Motor neuron (in vitro differentiated cells): ENCODE measurements around the gene RNF103. TPM values are rescaled to one million over a fixed set of nuclear protein-coding genes. Genes with fewer than 3 reads are reported as not detected.

Source experiments
- ATAC-seq, 8 experiments: fragments of 200-7000 bp; cut with Tn5 transposase; replicated peaks in 6 of 8; 2 replicates each; pipeline ENCODE4 v1.8.0; 2021; ENCODE audit warnings: mild to moderate bottlenecking in 8 of 8, moderate library complexity in 8 of 8
- H3K27ac ChIP-seq, 2 donors: fragments of 250-450 bp; sonication (Bioruptor Pico); 2 replicates each; pipeline ENCODE4 v1.9.0; 2021; ENCODE audit warnings: antibody characterized with exemption in 2 of 2, mild to moderate bottlenecking in 2 of 2, moderate library complexity in 1 of 2
- H3K4me1 ChIP-seq, 2 donors: fragments of 250-450 bp; sonication (Bioruptor Pico); replicated peaks in 1 of 2; 2 replicates each; pipeline ENCODE4 v1.6.1; 2021; ENCODE audit warnings: antibody characterized with exemption in 2 of 2, mild to moderate bottlenecking in 2 of 2, moderate library complexity in 1 of 2
- H3K4me3 ChIP-seq, 5 donors: fragments of 250-450 bp; sonication (Bioruptor Pico); 2 replicates each; pipeline ENCODE4 v1.9.0; 2021; ENCODE audit warnings: antibody characterized with exemption in 5 of 5, mild to moderate bottlenecking in 5 of 5, moderate library complexity in 4 of 5
- WGBS, 10 experiments: fragments of 450-650 bp; shearing (Covaris generic); methylation state at CpG; one replicate each; pipeline ENCODE4 v1.0.0; 2022; 5-methylcytosine and 5-hydroxymethylcytosine counted together
- in situ Hi-C, 9 experiments: fragments of 400-800 bp; cut with MboI; loops; one replicate each; pipeline ENCODE4 v1.15.0; 2021; ENCODE audit warnings: low sequenced_read_pairs in 9 of 9, low pct_unique_long_range_greater_than_20kb in 2 of 9; ENCODE audit not compliant: unreplicated experiment in 9 of 9
- total RNA-seq, 8 experiments: library from RNA; unstranded; fragments of 300-600 nt; gene quantifications; 2 replicates each; pipeline versions ENCODE4 v1.2.3 to v1.2.4, GENCODE V29; 2022

RNF103 gene
- total RNA-seq, 8 experiments from 2014 or later: 13.5 to 36.2 (median 20.3) TPM

GRCh38 chr2:86638712-86639111 lies 15.0 kb upstream of the RNF103 start:
- Histone ChIP-seq H3K27ac (no peak overlapping the region), H3K4me3 (no peak overlapping the region), H3K4me1 (no peaks in the 10 kb centered on the region)
- no peak for ATAC-seq
- WGBS, 10 experiments: 20 to 100% (median 67%) methylated on average over 1 of the region's 1 CpG; no CpG with 5 or more reads in 1 of the 10 experiments
- in situ Hi-C loops: no loop called here

DNA sequence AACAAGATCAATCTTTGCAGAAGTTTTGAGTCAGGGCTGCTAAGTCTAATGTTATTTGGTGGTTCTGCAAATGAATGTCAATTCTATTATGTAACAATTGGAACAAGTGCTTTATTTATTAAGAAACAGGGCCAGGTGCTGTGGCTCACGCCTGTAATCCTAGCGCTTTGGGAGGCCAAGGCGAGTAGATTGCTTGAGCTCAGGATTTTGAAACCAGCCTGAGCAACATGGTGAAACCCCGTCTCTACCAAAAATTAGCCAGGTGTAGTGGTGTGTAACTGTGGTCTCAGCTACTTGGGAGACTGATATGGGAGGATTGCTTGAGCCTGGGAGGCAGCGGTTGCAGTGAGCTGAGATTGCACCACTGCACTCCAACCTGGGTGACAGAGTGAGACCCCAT lies 13.2 kb upstream of the RNF103 start:
- in situ Hi-C loops: no loop called here
- no peak for ATAC-seq
- Histone ChIP-seq H3K4me3 (no peak overlapping the region), H3K4me1 (no peaks in the 10 kb centered on the region), H3K27ac (no peak overlapping the region)
- WGBS, 10 experiments: 34 to 100% (median 89%) methylated on average over 1 to 4 of the region's 5 CpGs; no CpG with 5 or more reads in 2 of the 10 experiments

DNA sequence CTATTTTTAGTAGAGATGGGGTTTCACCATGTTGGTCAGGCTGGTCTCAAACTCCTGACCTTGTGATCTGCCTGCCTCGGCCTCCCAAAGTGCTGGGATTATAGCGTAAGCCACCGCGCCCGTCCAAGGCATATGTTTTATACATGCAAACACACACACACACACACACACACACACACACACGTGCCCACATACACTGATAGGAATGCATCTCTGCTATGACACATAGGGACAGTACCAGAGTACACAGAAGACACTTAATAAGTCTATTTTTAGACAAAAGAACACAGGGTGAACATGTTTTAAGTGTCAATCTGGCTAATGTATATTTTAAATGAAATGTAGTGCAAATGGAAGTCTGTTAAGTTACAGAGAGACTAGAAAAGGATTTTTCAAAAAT lies 10.7 kb upstream of the RNF103 start:
- WGBS, 10 experiments: 0 to 100% (median 60%) methylated on average over 1 to 5 of the region's 6 CpGs; no CpG with 5 or more reads in 5 of the 10 experiments
- ATAC-seq: no peak
- Histone ChIP-seq H3K27ac (no peak overlapping the region), H3K4me3 (no peak overlapping the region), H3K4me1 (no peaks in the 10 kb centered on the region)
- in situ Hi-C loops: no loop called here

DNA sequence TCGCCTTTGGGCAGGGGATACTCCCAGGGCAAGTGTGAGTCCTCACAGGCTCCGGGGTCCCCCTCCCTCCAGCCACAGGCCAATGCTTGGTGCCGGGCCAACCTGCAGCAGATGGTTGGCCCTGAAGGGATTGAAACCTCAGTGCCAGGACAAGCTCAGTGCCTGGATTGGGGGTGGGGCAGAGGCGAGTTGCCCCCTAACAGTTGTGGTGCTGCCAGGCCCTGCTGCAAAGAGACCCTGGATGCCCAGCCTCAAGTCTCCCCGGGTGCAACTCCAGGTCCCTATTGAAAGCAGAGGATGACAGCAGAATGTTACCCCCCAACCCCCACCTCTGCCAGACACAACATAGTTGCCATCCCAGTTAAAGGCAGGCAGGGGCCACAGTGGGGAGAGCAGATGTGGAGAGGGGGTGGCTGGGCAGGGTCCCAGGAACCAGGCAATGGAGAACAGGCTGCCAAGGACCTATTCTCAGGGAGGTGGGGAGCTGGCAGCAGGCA lies 9.5 kb upstream of the RNF103 start:
- H3K27ac ChIP-seq: no peak overlapping the region
- in situ Hi-C loops: no loop called here
- 33 to 100% (median 82%) methylated on average over 1 to 3 of the region's 5 CpGs; no CpG with 5 or more reads in 4 of the 10 experiments for WGBS, 10 experiments
- H3K4me1 ChIP-seq: no peaks in the 10 kb centered on the region
- ATAC-seq: peak in 2 of 8 experiments; percentile 33 to 49
- no peak overlapping the region for H3K4me3 ChIP-seq

DNA sequence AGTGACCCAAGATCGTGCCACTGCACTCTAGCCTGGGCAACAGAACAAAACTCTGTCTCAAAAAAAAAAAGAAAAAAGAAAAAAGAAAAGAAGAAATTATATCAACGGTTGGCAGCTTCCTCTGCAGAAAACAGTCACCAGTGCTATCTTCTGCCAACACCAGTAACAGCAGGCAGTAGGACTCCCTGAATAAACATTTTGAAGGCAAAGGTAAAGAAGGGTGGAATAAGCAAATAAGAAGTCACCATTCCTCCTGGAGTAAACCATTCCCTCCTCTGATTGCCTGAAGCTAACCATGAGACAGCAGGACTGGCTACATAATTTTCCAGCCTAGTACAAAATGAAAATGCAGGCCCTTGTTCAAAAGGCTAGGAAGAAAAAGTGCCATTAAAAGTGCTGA lies 9.0 kb upstream of the RNF103 start:
- Histone ChIP-seq H3K4me3 (no peak overlapping the region), H3K27ac (no peak overlapping the region), H3K4me1 (no peaks in the 10 kb centered on the region)
- WGBS, 10 experiments: 0 to 100% (median 52%) methylated on average over 1 to 2 of the region's 2 CpGs; no CpG with 5 or more reads in 2 of the 10 experiments
- in situ Hi-C loops: no loop called here
- peak in 4 of 8 experiments; percentile 26 to 87 (median 68) for ATAC-seq

GRCh38 chr2:86631846-86632485 lies 8.3 kb upstream of the RNF103 start:
- 69 to 100% (median 82%) methylated on average over 1 to 9 of the region's 10 CpGs; no CpG with 5 or more reads in 2 of the 10 experiments for WGBS, 10 experiments
- ATAC-seq: peak in 1 of 8 experiments; percentile 42
- no peak overlapping the region for H3K4me3 ChIP-seq
- no peaks in the 10 kb centered on the region for H3K4me1 ChIP-seq
- no peak overlapping the region for H3K27ac ChIP-seq
- in situ Hi-C loops: no loop called here

DNA sequence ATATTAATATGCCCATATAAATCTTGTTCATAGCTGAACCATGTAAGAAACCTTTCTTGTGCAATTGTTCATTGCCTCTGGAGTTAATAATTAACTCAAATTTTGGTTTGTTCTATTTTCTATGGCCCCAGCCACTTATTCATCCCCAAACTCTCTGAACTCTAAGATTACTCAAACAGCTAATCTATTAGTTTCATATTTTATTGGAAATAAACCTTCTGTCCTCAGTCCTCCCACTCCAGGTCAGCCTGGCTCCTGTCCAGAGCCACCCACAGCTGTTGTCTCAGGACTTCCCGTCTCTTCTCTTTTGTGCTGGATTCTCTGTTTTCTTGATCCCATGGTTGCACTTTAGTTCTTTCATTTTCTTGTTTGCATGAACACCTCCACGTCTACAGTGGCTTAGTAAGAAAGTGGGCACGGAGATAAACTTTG lies 4.4 kb upstream of the RNF103 start:
- H3K4me1 ChIP-seq: no peaks in the 10 kb centered on the region
- H3K4me3 ChIP-seq: no peak overlapping the region
- ATAC-seq: no peak
- in situ Hi-C loops: no loop called here
- no peak overlapping the region for H3K27ac ChIP-seq
- 13 to 83% (median 64%) methylated on average over 1 to 3 of the region's 3 CpGs; no CpG with 5 or more reads in 2 of the 10 experiments for WGBS, 10 experiments

GRCh38 chr2:86627550-86627949 lies 3.9 kb upstream of the RNF103 start:
- ATAC-seq: no peak
- H3K4me3 ChIP-seq: no peak overlapping the region
- in situ Hi-C loops: no loop called here
- H3K4me1 ChIP-seq: no peaks in the 10 kb centered on the region
- H3K27ac ChIP-seq: no peak overlapping the region
- 67 to 100% (median 100%) methylated on average over 1 to 3 of the region's 3 CpGs; no CpG with 5 or more reads in 4 of the 10 experiments for WGBS, 10 experiments

DNA sequence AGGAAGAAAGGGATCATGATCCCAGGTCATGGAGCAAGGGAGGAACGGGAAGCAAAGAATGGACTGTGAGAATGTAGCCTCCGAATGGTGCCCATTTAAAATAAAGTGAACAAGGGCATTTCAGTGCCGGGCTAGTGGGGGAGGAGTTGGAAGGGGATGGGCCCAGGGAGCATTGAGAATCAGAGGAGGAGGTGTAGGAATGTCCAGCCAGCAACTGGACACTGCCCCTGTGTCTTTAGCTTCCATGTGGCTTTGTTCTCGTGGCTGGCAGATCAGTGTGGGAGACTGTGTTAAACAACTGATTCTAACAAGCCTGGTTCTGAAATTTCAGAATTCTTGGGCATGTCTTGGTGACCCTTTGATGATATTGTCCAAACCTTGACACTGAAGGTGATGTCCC lies 1.4 kb upstream of the RNF103 start:
- peaks cover 0 to 9% of the 10 kb centered on the region in 2 donors for H3K4me1 ChIP-seq
- ATAC-seq: no peak
- 71 to 100% (median 88%) methylated on average over 1 to 4 of the region's 4 CpGs; no CpG with 5 or more reads in 1 of the 10 experiments for WGBS, 10 experiments
- in situ Hi-C loops: no loop called here
- H3K27ac ChIP-seq: no peak overlapping the region
- no peak overlapping the region for H3K4me3 ChIP-seq

- no peak overlapping the region for H3K27ac ChIP-seq
- no peak for ATAC-seq
- 93 to 100% (median 100%) methylated on average over 1 to 4 of the region's 6 CpGs; no CpG with 5 or more reads in 4 of the 10 experiments for WGBS, 10 experiments
- in situ Hi-C loops: no loop called here
- H3K4me1 ChIP-seq: peaks cover 0 to 9% of the 10 kb centered on the region in 2 donors
- peak overlapping the region; percentile 53 to 93 (median 82) for H3K4me3 ChIP-seq
Observed at GRCh38 chr2:86624267-86624547, 542 bp upstream of the RNF103 start.

DNA sequence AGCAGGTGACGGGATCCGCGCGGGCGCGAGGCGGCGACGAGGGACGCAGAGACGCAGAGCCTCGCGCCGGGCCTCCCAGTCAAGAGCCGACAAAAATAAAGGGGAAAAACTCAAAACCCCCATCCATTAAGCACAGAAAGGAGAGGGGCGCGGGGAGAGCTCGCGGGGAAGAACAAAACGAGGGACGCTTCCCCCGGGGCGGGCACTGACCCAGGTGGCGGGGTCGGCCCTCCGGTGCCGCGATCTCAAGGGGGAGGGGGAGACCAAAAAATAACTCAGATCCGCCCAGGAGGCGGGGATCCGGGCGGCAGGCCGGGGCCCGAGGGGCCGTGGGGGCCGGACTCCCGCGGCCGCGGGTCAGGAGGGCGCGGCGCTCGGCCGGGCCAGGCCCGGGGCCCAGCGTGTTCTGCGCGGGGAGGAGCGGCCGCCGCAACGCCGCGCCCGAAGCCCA lies 597 bp downstream of the RNF103 start:
- Histone ChIP-seq H3K4me1 (peaks cover 0 to 9% of the 10 kb centered on the region in 2 donors), H3K27ac (peak overlapping the region; percentile 86 to 94), H3K4me3 (peak overlapping the region; percentile 53 to 93 (median 82))
- WGBS, 10 experiments: 0% methylated on average over 2 of the region's 56 CpGs; no CpG with 5 or more reads in 9 of the 10 experiments
- ATAC-seq: peak in 5 of 8 experiments; percentile 17 to 72 (median 67)
- in situ Hi-C loops: no loop called here

DNA sequence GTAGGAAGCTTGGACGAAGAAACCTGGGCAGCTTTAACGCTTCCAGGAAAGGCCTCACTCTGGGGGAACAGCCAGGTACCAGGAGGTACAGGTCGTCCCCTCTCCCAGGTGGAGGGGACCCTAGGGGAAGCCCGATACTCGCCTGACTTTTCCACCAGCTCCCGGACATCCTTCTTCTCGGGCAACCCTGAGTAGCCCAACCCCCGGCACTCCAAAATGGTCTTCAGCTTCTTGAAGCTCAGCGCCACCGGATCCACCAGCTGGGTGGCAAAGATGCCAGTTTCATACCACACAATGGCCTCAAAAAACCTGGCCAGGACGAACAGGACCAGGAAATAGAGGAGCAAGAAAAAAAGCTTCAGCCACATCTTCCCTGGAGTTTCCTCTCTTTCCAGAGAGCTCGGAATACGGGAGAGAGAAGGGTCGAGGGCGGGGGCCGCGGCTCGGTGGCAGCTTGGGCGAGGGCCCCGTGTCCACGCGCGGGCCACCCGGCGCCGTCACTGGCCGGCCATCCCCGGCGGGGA lies 1.1 kb downstream of the RNF103 start:
- in situ Hi-C loops: no loop called here

DNA sequence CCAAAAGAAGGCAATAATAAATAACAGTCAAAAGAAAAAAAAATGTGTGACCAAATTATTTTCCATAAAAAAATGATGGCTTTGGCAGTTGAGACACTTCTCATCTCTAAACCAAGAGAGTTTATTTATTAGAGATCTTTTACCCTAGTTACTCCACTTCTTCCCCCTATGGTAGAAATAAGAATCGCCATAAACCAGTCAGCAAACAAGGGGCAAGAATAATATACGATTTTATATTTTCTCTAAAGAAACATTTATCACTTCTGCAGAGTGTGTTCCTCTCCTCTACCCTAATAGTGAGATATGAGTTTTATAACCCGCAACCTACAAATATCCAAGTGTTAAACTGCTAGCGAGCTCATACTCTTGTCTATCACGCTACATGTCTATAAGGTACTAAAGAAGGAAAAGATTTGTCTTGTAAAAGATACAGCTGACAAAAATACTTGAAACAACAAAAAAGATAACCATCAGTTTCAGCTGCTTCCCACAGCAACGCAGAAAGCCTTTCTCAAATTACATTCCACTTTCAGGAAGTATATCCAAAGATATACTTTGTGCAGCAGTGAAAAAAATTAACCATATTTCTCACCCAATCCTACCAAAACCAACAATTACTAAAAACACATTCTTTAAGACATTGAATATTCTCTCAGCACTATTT lies 2.3 kb downstream of the RNF103 start:
- Histone ChIP-seq H3K4me3 (peak overlapping the region; percentile 53 to 93 (median 82)), H3K27ac (no peak overlapping the region)

More for the DNA sequence above, 1.1 kb downstream of the RNF103 start:
- Histone ChIP-seq H3K4me3 (peak overlapping the region; percentile 53 to 93 (median 82)), H3K4me1 (peaks cover 0 to 9% of the 10 kb centered on the region in 2 donors), H3K27ac (peak overlapping the region; percentile 86 to 94)
- 0 to 10% (median 0%) methylated on average over 1 to 22 of the region's 29 CpGs; no CpG with 5 or more reads in 2 of the 10 experiments for WGBS, 10 experiments
- ATAC-seq: peak in 5 of 8 experiments; percentile 37 to 44 (median 38)

More for the DNA sequence above, 2.3 kb downstream of the RNF103 start:
- WGBS, 10 experiments: 0 to 40% (median 24%) methylated on average over 2 to 6 of the region's 6 CpGs; no CpG with 5 or more reads in 2 of the 10 experiments
- peaks cover 0 to 9% of the 10 kb centered on the region in 2 donors for H3K4me1 ChIP-seq
- no peak for ATAC-seq
- in situ Hi-C loops: no loop called here
